H1 (cell line): ENCODE measurements around the gene COX7A1. TPM values are rescaled to one million over a fixed set of nuclear protein-coding genes. Genes with fewer than 3 reads are reported as not detected.

Experiments used
- CTCF ChIA-PET: fragments of 300-600 bp; sonication (Branson Sonifier 250); formaldehyde crosslinking; loops from one replicate; lab custom pipeline; 2021; ENCODE audit not compliant: partially characterized antibody; lab: Charles Lee
- POLR2A ChIA-PET: fragments of 300-600 bp; sonication (Branson Sonifier 250); formaldehyde crosslinking; loops from one replicate; lab custom pipeline; 2021; ENCODE audit warnings: inconsistent platforms; ENCODE audit not compliant: partially characterized antibody; lab: Charles Lee
- DNase-seq, 2 experiments: peaks; one replicate each; pipeline versions ENCODE4 v3.0.0 to v3.0.0-alpha.2; 2010 to 2022; ENCODE audit warnings: low spot score in 2 of 2, low read depth in 1 of 2, mixed read lengths in 1 of 2
- FAIRE-seq: peaks from 2 replicates; lab custom pipeline; 2011; peaks lifted over from hg19 to GRCh38; lab: Jason Lieb, UNC
- H2AFZ ChIP-seq: 2 replicates; pipeline ENCODE4 v1.8.1; 2012; ENCODE audit warnings: low read length, inconsistent platforms
- H2AK5ac ChIP-seq: 2 replicates; pipeline ENCODE4 v1.6.1; 2013; ENCODE audit warnings: low read depth, low read length
- H2BK120ac ChIP-seq: replicated peaks from 2 replicates; pipeline ENCODE3; 2013; ENCODE audit warnings: low read depth, low read length, inconsistent platforms
- H2BK12ac ChIP-seq: 2 replicates; pipeline ENCODE4 v1.6.1; 2013; ENCODE audit warnings: low read depth, low read length
- H2BK15ac ChIP-seq: 2 replicates; pipeline ENCODE4 v1.6.1; 2013; ENCODE audit warnings: low read length
- H2BK20ac ChIP-seq: 2 replicates; pipeline ENCODE4 v1.6.1; 2013; ENCODE audit warnings: low read length
- H2BK5ac ChIP-seq: 2 replicates; pipeline ENCODE4 v1.6.1; 2013; ENCODE audit warnings: low read depth, low read length
- H3K14ac ChIP-seq: 2 replicates; pipeline ENCODE4 v1.6.1; 2013; ENCODE audit warnings: inconsistent platforms; ENCODE audit not compliant: insufficient read length
- H3K18ac ChIP-seq: 2 replicates; pipeline ENCODE4 v1.6.1; 2013; ENCODE audit warnings: low read length; ENCODE audit errors: extremely low read depth
- H3K23ac ChIP-seq: 2 replicates; pipeline ENCODE4 v1.6.1; 2013; ENCODE audit warnings: inconsistent platforms; ENCODE audit not compliant: insufficient read length
- H3K23me2 ChIP-seq: 2 replicates; pipeline ENCODE4 v1.6.1; 2013; ENCODE audit warnings: low read depth, low read length
- H3K27ac ChIP-seq: 2 replicates; pipeline ENCODE4 v1.6.1; 2011; ENCODE audit warnings: low read depth, low read length, inconsistent platforms
- H3K27me3 ChIP-seq, 4 experiments: replicated peaks in 1 of 4; 1 replicate in 1 of 4; 2 replicates in 3 of 4; pipeline versions ENCODE4 v1.6.1 to v1.8.1; 2011 to 2013; ENCODE audit warnings: low read length in 3 of 4, mild to moderate bottlenecking in 3 of 4, inconsistent platforms in 2 of 4, mixed read lengths in 2 of 4, moderate library complexity in 1 of 4; ENCODE audit not compliant: control insufficient read depth in 3 of 4, insufficient read depth in 3 of 4; ENCODE audit errors: extremely low read depth in 1 of 4
- H3K36me3 ChIP-seq, 4 experiments: 2 replicates each; pipeline versions ENCODE4 v1.6.1 to v1.8.1; 2011 to 2013; ENCODE audit warnings: mild to moderate bottlenecking in 4 of 4, low read length in 3 of 4, moderate library complexity in 2 of 4, control low read depth in 1 of 4, inconsistent platforms in 1 of 4; ENCODE audit not compliant: insufficient read depth in 4 of 4, control insufficient read depth in 2 of 4
- H3K4ac ChIP-seq: replicated peaks from 2 replicates; pipeline ENCODE3; 2013; ENCODE audit warnings: low read length, low read depth, mixed read lengths, inconsistent platforms; ENCODE audit not compliant: insufficient read length
- H3K4me1 ChIP-seq, 4 experiments: replicated peaks in 1 of 4; 1 replicate in 1 of 4; 2 replicates in 3 of 4; pipeline versions ENCODE4 v1.6.1 to v1.8.1; 2011 to 2013; ENCODE audit warnings: low read length in 3 of 4, inconsistent platforms in 2 of 4, mixed read lengths in 1 of 4; ENCODE audit not compliant: insufficient read depth in 4 of 4, control insufficient read depth in 3 of 4
- H3K4me2 ChIP-seq, 2 experiments: 2 replicates each; pipeline versions ENCODE4 v1.6.1 to v1.8.1; 2011 to 2013; ENCODE audit warnings: low read depth in 2 of 2, low read length in 2 of 2, control low read depth in 1 of 2, inconsistent platforms in 1 of 2, mild to moderate bottlenecking in 1 of 2; ENCODE audit not compliant: insufficient read depth in 1 of 2
- H3K4me3 ChIP-seq, 4 experiments: fragments of 200-600, 300-600 bp in 1 of 4; sonication (generic), shearing (Covaris generic), sonication (Bioruptor Twin) in 1 of 4; 2 replicates each; pipeline versions ENCODE4 v1.5.1 to v1.8.1; 2011 to 2016; ENCODE audit warnings: low read length in 4 of 4, low read depth in 3 of 4, control low read depth in 2 of 4, inconsistent platforms in 2 of 4, mild to moderate bottlenecking in 2 of 4, mixed read lengths in 1 of 4, moderate library complexity in 1 of 4; ENCODE audit not compliant: insufficient read depth in 2 of 4; ENCODE audit errors: extremely low read depth in 1 of 4
- H3K56ac ChIP-seq: replicated peaks from 2 replicates; pipeline ENCODE3; 2013; ENCODE audit warnings: low read depth, mild to moderate bottlenecking, mixed read lengths, low read length, inconsistent platforms; ENCODE audit not compliant: insufficient read length
- H3K79me1 ChIP-seq: 2 replicates; pipeline ENCODE4 v1.6.1; 2013; ENCODE audit warnings: low read depth, low read length, control low read depth
- H3K79me2 ChIP-seq, 2 experiments: 2 replicates each; pipeline versions ENCODE4 v1.6.1 to v1.8.1; 2012 to 2013; ENCODE audit warnings: low read length in 2 of 2, mild to moderate bottlenecking in 2 of 2, inconsistent platforms in 1 of 2; ENCODE audit not compliant: insufficient read depth in 2 of 2, control insufficient read depth in 1 of 2
- H3K9ac ChIP-seq, 4 experiments: replicated peaks in 1 of 4; 1 replicate in 1 of 4; 2 replicates in 3 of 4; pipeline versions ENCODE4 v1.6.1 to v1.8.1; 2011 to 2013; ENCODE audit warnings: low read depth in 3 of 4, low read length in 3 of 4, control low read depth in 2 of 4, mild to moderate bottlenecking in 2 of 4, moderate library complexity in 2 of 4, inconsistent platforms in 1 of 4; ENCODE audit errors: extremely low read depth in 1 of 4
- H3K9me3 ChIP-seq, 2 experiments: 2 replicates each; pipeline versions ENCODE4 v1.6.1 to v1.8.1; 2012 to 2013; ENCODE audit warnings: mild to moderate bottlenecking in 2 of 2, moderate library complexity in 2 of 2, control low read depth in 1 of 2, inconsistent platforms in 1 of 2, low read depth in 1 of 2, low read length in 1 of 2, mixed read lengths in 1 of 2; ENCODE audit not compliant: insufficient read depth in 2 of 2
- H4K20me1 ChIP-seq, 2 experiments: replicated peaks in 1 of 2; 2 replicates each; pipeline versions ENCODE3 to v1.8.1; 2011 to 2013; ENCODE audit warnings: inconsistent platforms in 2 of 2, low read length in 2 of 2, mild to moderate bottlenecking in 1 of 2; ENCODE audit not compliant: insufficient read depth in 2 of 2, control insufficient read depth in 1 of 2
- H4K5ac ChIP-seq: 2 replicates; pipeline ENCODE4 v1.6.1; 2013; ENCODE audit warnings: low read length, low read depth, mixed read lengths, inconsistent platforms; ENCODE audit not compliant: insufficient read length
- H4K8ac ChIP-seq: 2 replicates; pipeline ENCODE4 v1.8.0; 2013; ENCODE audit warnings: mild to moderate bottlenecking, moderate library complexity, low read length, inconsistent platforms; ENCODE audit not compliant: insufficient read depth; ENCODE audit errors: extremely low read depth
- H4K91ac ChIP-seq: replicated peaks from 2 replicates; pipeline ENCODE3; 2013; ENCODE audit warnings: low read length, mixed read lengths, inconsistent platforms; ENCODE audit not compliant: insufficient read length
- CBX5 ChIP-seq: fragments of 300-800, 300-1000 bp; sonication (generic); IDR thresholded peaks from 2 replicates; pipeline ENCODE4 v1.7.1; 2016; ENCODE audit warnings: antibody characterized with exemption, low read length, low read depth
- CEBPB ChIP-seq: IDR thresholded peaks from 2 replicates; pipeline ENCODE4 v1.6.1; 2012; ENCODE audit warnings: low read depth, low read length
- CHD1 ChIP-seq: IDR thresholded peaks from 2 replicates; pipeline ENCODE4 v1.6.1; 2012; ENCODE audit warnings: low read depth, low read length, improper control_type of control experiment
- CHD2 ChIP-seq: IDR thresholded peaks from 2 replicates; pipeline ENCODE4 v1.6.1; 2012; ENCODE audit warnings: low read length, improper control_type of control experiment
- CTBP2 ChIP-seq: IDR thresholded peaks from 2 replicates; pipeline ENCODE4 v1.7.0; 2011; ENCODE audit warnings: borderline replicate concordance, mild to moderate bottlenecking, moderate library complexity, mixed read lengths, low read length; ENCODE audit not compliant: insufficient read depth, insufficient read length
- EP300 ChIP-seq, 2 experiments: IDR thresholded peaks; 1 replicate in 1 of 2; 2 replicates in 1 of 2; pipeline ENCODE4 v1.6.1; 2011 to 2012; ENCODE audit warnings: low read depth in 2 of 2, low read length in 2 of 2, mild to moderate bottlenecking in 2 of 2, borderline replicate concordance in 1 of 2, inconsistent platforms in 1 of 2, moderate library complexity in 1 of 2
- HDAC2 ChIP-seq, 2 experiments: fragments of 300-600 bp in 1 of 2; sonication (generic) in 1 of 2; IDR thresholded peaks; 2 replicates each; pipeline ENCODE4 v1.6.1; 2011 to 2012; ENCODE audit warnings: low read depth in 2 of 2, low read length in 2 of 2, mild to moderate bottlenecking in 2 of 2, moderate library complexity in 2 of 2, borderline replicate concordance in 1 of 2, inconsistent platforms in 1 of 2
- NRF1 ChIP-seq: IDR thresholded peaks from 2 replicates; pipeline ENCODE4 v1.6.1; 2011; ENCODE audit warnings: mild to moderate bottlenecking, low read depth, low read length, improper control_type of control experiment
- RBBP5 ChIP-seq: IDR thresholded peaks from 2 replicates; pipeline ENCODE4 v1.7.1; 2012; ENCODE audit warnings: low read depth, mild to moderate bottlenecking, inconsistent platforms, low read length, moderate library complexity, borderline replicate concordance
- RNF2 ChIP-seq: fragments of 200-900, 300-1000 bp; sonication (generic); IDR thresholded peaks from 2 replicates; pipeline ENCODE4 v1.7.1; 2016; ENCODE audit warnings: borderline replicate concordance, low read depth, mild to moderate bottlenecking, antibody characterized with exemption, low read length; ENCODE audit not compliant: poor library complexity, severe bottlenecking; ENCODE audit errors: missing control alignments
- SIX5 ChIP-seq: IDR thresholded peaks from 2 replicates; pipeline ENCODE4 v1.6.1; 2011; ENCODE audit warnings: mild to moderate bottlenecking, low read depth, low read length
- SUZ12 ChIP-seq: fragments of 200-600 bp; sonication (generic); IDR thresholded peaks from 2 replicates; pipeline ENCODE4 v1.6.1; 2012; ENCODE audit warnings: mild to moderate bottlenecking, inconsistent platforms, low read length, moderate library complexity, mixed read lengths
- WGBS, 2 experiments: shearing (Covaris generic) in 1 of 2; methylation state at CpG; one replicate each; pipeline versions ENCODE4 v1.1.6 to v1.1.7; 2013 to 2015; ENCODE audit warnings: low lambda C conversion rate in 2 of 2, mixed read lengths in 2 of 2, inconsistent platforms in 1 of 2, low coverage in 1 of 2, missing lambda C conversion rate in 1 of 2; ENCODE audit not compliant: insufficient replicate concordance in 2 of 2, insufficient coverage in 1 of 2, insufficient read length in 1 of 2; ENCODE audit errors: extremely low coverage in 1 of 2, missing lambda C conversion rate in 1 of 2; 5-methylcytosine and 5-hydroxymethylcytosine counted together
- polyA plus RNA-seq, 7 experiments: library from polyadenylated mRNA; depleted of rRNA in 3 of 7; stranded (reverse) in 5 of 7; unstranded in 2 of 7; fragments of >200 nt in 5 of 7; fragments of 200-250 nt in 2 of 7; gene quantifications; 1 replicate in 5 of 7; 2 replicates in 1 of 7; 4 replicates in 1 of 7; pipeline versions ENCODE4 v1.2.1 to v1.2.3, GENCODE V29; 2011 to 2013; ENCODE audit warnings: missing spikeins in 2 of 7, mixed read lengths in 2 of 7
- total RNA-seq: library from RNA; stranded (reverse); fragmentation: NEBNext Ultra II Directional; extraction: Animal tissue kit (Norgen Biotek cat#: 25700); gene quantifications from 2 replicates; pipeline ENCODE4 v1.2.1, GENCODE V29; 2021

COX7A1 gene
- total and polyA plus RNA-seq, 2 of the 8 experiments (the other 6 are each of a cell fraction or from before 2014, with no cell fraction given): 0.60 TPM

DNA sequence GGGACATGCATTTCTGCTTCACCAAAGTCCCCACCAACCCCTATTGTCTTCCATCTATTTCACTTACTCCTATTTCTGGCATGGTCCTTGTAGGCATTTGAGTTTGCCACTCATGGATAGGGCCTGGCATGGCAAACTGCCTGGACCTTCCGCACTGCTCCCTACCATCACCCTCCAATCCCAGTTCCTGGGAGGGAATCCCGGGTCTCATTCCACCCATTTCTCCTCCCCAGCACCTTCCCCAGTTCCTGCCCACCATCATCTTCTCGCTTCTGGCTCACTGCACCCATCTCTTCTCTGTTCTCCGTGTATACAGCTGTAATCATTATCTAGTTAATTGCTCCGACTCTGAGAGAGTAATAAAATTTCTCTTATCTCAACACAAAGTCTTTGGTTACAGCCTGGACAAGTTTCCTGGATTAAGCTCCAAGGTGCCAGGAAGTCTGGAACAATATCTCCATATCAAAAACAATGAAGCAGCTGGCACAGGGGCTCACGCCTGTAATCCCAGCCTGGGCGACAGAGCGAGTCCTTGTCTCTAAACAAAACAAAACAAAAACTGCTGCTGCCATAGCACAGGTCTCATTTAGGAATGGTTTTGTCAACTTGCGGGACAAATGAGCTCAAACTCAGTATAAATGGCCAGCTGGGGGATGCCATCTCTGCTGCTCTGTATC lies 17.0 kb upstream of the COX7A1 start:
- no peaks in the 10 kb centered on the region for H3K79me1 ChIP-seq
- H3K27ac ChIP-seq: no peak overlapping the region
- no peak for TF ChIP-seq RNF2
- no peak for TF ChIP-seq CTBP2
- no peak for TF ChIP-seq RBBP5
- TF ChIP-seq HDAC2 (IDR thresholded peaks at IDR 0.05; ENCODE audit: borderline replicate concordance in 1 of 2, low read depth in 2 of 2, low read length in 2 of 2): no peak
- no peak for TF ChIP-seq CBX5
- TF ChIP-seq CHD2: no peak
- TF ChIP-seq SUZ12: no peak
- no peak for TF ChIP-seq CHD1
- TF ChIP-seq EP300 (IDR thresholded peaks at IDR 0.05; ENCODE audit: borderline replicate concordance in 1 of 2, low read depth in 2 of 2, low read length in 2 of 2): no peak
- TF ChIP-seq CEBPB: no peak
- TF ChIP-seq SIX5: no peak
- TF ChIP-seq NRF1: no peak

More for the DNA sequence above, 17.0 kb upstream of the COX7A1 start:
- DNase-seq (no peak), FAIRE-seq (no peak)
- Histone ChIP-seq H3K4me1 (no peaks in the 10 kb centered on the region), H3K56ac (no peak overlapping the region), H4K8ac (no peak overlapping the region), H3K4ac (no peak overlapping the region), H3K18ac (no peak overlapping the region), H3K9me3 (no peaks in the 10 kb centered on the region), H2BK120ac (no peak overlapping the region), H4K5ac (no peak overlapping the region), H4K20me1 (no peaks in the 10 kb centered on the region), H2BK5ac (no peak overlapping the region), H4K91ac (no peak overlapping the region), H3K23ac (no peak overlapping the region), H3K36me3 (no peaks in the 10 kb centered on the region), H3K4me3 (no peak overlapping the region; a peak in 1 of 8 replicates), H2AK5ac (no peak overlapping the region), H3K27me3 (no peaks in the 10 kb centered on the region), H2BK15ac (no peak overlapping the region), H2BK20ac (no peak overlapping the region), H2BK12ac (peak overlapping the region; percentile 75; the same call in 1 of the 2 replicates), H2AFZ (no peak overlapping the region), H3K4me2 (no peak overlapping the region), H3K9ac (no peak overlapping the region), H3K79me2 (no peaks in the 10 kb centered on the region), H3K14ac (no peak overlapping the region), H3K23me2 (no peaks in the 10 kb centered on the region)
- POLR2A ChIA-PET: interaction anchor here (0.7 to 7.9 kb wide), 8 partner anchors 8 to 54 kb away, joined by 3 to 45 read pairs (median 5); partner anchors contain the start of genes CAPNS1, POLR2I and TBCB
- 86% methylated on average over 9 of the region's 9 CpGs; no CpG with 5 or more reads in 1 of the 2 experiments for WGBS, 2 experiments
- CTCF ChIA-PET: interaction anchor here (0.7 to 13.5 kb wide), 10 partner anchors 8 to 274 kb away, joined by 3 to 157 read pairs (median 4); partner anchors contain the start of genes CAPNS1 and ZFP14
